Brain microvascular endothelial cell (primary cell): ENCODE data around the gene HTR4.

Experiments used
- DNase-seq: peaks from one replicate; pipeline ENCODE4 v3.0.0-alpha.2; 2020
- H3K27ac ChIP-seq: fragments of 250-450 bp; sonication (Bioruptor Pico); 2 replicates; pipeline ENCODE4 v1.5.1; 2020; ENCODE audit warnings: mild to moderate bottlenecking, moderate library complexity
- H3K27me3 ChIP-seq: fragments of 250-450 bp; sonication (Bioruptor Pico); replicated peaks from 2 replicates; pipeline ENCODE4 v1.5.1; 2020; ENCODE audit warnings: mild to moderate bottlenecking
- H3K36me3 ChIP-seq: fragments of 250-450 bp; sonication (Bioruptor Pico); replicated peaks from 2 replicates; pipeline ENCODE4 v1.5.1; 2020; ENCODE audit warnings: mild to moderate bottlenecking
- H3K4me3 ChIP-seq: 2 replicates; pipeline ENCODE4 v1.5.1; 2011; ENCODE audit warnings: low read depth, mild to moderate bottlenecking, control low read depth, low read length, moderate library complexity
- in situ Hi-C: cut with HindIII; loops from 2 replicates; pipeline ENCODE4 v1.10.0; 2017; ENCODE audit warnings: low sequenced_read_pairs, low pct_ligation_motif_present
- TF ChIP-seq, protein P1 (sequence below): IDR thresholded peaks from 2 replicates; pipeline ENCODE4 v1.5.1; 2011; ENCODE audit warnings: low read depth, mild to moderate bottlenecking, moderate library complexity, low read length, control low read depth, inconsistent platforms; ENCODE audit errors: missing control alignments

Gene HTR4

DNA sequence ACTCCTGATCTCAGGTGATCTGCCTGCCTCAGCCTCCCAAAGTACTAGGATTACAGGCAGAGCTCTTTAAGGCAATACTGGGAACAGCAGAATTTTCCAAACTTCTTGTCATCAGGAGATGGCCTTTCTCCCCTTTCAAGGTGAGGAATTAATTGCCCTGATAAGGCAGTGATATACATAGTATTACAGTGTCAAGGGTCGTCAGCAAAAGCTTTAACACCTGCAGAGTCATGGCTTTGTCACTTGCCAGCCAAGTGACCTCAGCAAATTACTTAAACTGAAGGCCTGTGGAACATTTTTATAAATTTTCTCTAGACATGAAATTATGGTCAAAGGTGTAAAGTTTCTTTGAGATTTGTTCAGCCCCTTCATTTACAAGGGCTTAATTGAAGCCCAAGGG lies 211.1 kb downstream of the HTR4 start:
- no peak overlapping the region for H3K4me3 ChIP-seq
- DNase-seq: no peak
- no peaks in the 10 kb centered on the region for H3K27me3 ChIP-seq
- TF ChIP-seq, protein P1, sequence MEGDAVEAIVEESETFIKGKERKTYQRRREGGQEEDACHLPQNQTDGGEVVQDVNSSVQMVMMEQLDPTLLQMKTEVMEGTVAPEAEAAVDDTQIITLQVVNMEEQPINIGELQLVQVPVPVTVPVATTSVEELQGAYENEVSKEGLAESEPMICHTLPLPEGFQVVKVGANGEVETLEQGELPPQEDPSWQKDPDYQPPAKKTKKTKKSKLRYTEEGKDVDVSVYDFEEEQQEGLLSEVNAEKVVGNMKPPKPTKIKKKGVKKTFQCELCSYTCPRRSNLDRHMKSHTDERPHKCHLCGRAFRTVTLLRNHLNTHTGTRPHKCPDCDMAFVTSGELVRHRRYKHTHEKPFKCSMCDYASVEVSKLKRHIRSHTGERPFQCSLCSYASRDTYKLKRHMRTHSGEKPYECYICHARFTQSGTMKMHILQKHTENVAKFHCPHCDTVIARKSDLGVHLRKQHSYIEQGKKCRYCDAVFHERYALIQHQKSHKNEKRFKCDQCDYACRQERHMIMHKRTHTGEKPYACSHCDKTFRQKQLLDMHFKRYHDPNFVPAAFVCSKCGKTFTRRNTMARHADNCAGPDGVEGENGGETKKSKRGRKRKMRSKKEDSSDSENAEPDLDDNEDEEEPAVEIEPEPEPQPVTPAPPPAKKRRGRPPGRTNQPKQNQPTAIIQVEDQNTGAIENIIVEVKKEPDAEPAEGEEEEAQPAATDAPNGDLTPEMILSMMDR: no peak
- peaks cover 36% of the 10 kb centered on the region for H3K36me3 ChIP-seq
- H3K27ac ChIP-seq: no peak overlapping the region
- in situ Hi-C loops: loop anchor here (25.0 kb wide), 1 partner anchor 294 kb away; no protein-coding TSS in a partner anchor

DNA sequence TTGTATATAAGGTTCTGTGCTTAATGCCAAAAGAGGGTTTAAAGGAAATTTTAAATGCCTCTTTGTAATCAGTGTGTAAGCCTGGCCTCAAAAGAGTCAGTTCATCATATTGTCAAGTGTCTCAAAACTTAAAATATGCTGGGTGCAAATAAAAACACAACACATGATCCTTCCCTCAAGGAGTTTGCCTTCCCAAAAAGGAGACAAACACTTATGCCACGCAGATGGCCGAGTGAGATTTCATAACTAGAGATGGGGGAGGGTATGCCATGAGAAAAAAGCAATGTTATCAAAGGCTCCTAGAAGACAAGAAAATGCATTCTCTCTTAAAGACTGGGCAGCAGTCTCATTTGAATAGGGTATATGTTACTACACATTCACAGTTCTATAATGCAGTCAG lies 215.4 kb downstream of the HTR4 start:
- in situ Hi-C loops: loop anchor here (25.0 kb wide), 1 partner anchor 298 kb away; no protein-coding TSS in a partner anchor
- Histone ChIP-seq H3K27me3 (no peaks in the 10 kb centered on the region), H3K36me3 (peaks cover 54% of the 10 kb centered on the region), H3K27ac (no peak overlapping the region), H3K4me3 (no peak overlapping the region)
- no peak for DNase-seq
- TF ChIP-seq, protein P1: no peak

DNA sequence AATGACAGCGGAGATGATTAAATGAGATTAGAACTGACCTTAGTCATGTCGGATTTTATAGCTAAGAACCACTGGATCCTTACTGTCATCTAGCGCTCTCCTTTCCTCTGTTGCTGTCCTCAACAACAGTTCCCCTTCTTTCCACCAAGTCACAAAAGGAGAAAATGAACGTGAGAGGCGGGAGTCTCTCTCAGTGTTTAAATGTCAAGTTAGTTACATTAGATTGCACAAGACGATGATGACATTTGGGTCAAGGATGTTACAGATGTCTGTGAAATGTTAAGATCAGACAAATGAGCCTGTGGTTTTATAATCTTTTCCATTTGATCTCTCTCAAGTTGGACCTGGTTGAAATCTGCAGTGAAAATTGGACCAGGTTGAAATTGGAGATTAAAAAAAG lies 217.1 kb downstream of the HTR4 start:
- Histone ChIP-seq H3K27ac (no peak overlapping the region), H3K36me3 (peaks cover 61% of the 10 kb centered on the region), H3K27me3 (no peaks in the 10 kb centered on the region), H3K4me3 (no peak overlapping the region)
- TF ChIP-seq, protein P1: no peak
- in situ Hi-C loops: loop anchor here (25.0 kb wide), 1 partner anchor 300 kb away; no protein-coding TSS in a partner anchor
- DNase-seq: no peak

DNA sequence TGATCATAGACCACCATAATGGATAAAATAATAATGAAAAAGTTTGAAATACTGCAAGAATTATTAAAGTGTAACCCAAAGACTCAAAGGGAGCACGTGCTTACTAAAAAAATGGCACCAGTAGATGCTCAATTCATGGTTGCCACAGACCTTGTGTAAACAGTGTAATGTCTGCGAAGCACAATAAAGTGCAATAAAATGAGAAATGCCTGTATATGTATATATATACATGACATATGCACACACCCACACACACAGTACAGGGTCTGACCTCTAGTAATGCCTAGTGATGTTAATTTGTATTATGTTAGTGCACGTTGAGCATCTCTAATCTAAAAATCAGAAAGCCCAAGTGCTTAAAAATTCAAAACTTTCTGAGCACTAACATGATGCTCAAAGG lies 218.3 kb downstream of the HTR4 start:
- peaks cover 54% of the 10 kb centered on the region for H3K36me3 ChIP-seq
- in situ Hi-C loops: loop anchor here (25.0 kb wide), 1 partner anchor 301 kb away; no protein-coding TSS in a partner anchor

DNA sequence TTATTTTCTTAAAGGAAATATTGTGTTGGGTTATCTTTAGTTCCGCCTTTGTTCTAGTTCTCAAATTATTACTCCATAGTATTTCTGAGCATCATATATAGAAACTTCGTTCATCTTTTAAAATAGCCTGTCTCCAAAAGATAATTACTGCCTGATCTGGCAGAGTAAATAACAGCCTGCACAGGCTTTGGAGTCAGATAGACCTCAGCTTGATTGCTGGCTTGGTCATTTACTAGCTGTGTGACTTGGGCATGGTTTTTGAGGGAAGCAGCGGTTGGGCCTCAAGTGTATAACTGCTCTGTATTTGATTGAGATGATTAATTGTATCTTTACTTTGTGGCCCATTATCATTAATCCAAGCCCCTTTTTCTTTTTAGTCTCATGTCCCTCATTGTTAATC lies 220.5 kb downstream of the HTR4 start:
- H3K36me3 ChIP-seq: peaks cover 32% of the 10 kb centered on the region

More for the DNA sequence above, 218.3 kb downstream of the HTR4 start:
- no peak overlapping the region for H3K4me3 ChIP-seq
- no peak overlapping the region for H3K27ac ChIP-seq
- no peak for DNase-seq
- H3K27me3 ChIP-seq: no peaks in the 10 kb centered on the region
- TF ChIP-seq, protein P1: no peak

More for the DNA sequence above, 220.5 kb downstream of the HTR4 start:
- TF ChIP-seq, protein P1: no peak
- in situ Hi-C loops: loop anchor here (25.0 kb wide), 1 partner anchor 303 kb away; no protein-coding TSS in a partner anchor
- H3K4me3 ChIP-seq: no peak overlapping the region
- no peak overlapping the region for H3K27ac ChIP-seq
- DNase-seq: no peak
- H3K27me3 ChIP-seq: no peaks in the 10 kb centered on the region
